GM21576 (cell line): ENCODE data around the gene ENPEP.
"Not testable (repeated sequence)": the region's sequence is repeated elsewhere in the genome, so short reads cannot be mapped to it uniquely, and the experiment has no call there.

Experiments
- ATAC-seq: cut with Tn5 transposase; IDR thresholded peaks from one replicate; pipeline ENCODE4 v1.9.1; 2021; ENCODE audit warnings: mild to moderate bottlenecking, moderate library complexity; ENCODE audit not compliant: unreplicated experiment

ENPEP gene

DNA sequence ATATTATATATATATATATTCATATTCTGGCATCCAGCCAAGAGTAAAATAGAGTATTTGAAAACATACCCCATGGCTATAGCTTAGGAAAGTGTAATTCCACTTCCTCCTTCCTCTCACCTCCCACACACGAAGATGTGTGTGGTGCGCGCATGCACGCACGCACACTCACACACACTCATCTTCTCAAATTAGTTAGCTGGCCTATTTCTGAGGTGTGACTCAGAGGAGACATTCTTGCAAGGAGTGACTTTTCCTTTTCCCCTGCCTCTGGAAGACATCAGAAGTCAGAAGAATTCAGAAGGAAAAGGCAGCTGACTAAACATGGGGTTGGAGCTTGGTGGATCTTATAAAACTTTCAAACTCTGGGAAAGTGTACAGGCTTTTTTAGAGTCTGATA lies 8.8 kb downstream of the ENPEP start:
- peak; percentile 33 for ATAC-seq

DNA sequence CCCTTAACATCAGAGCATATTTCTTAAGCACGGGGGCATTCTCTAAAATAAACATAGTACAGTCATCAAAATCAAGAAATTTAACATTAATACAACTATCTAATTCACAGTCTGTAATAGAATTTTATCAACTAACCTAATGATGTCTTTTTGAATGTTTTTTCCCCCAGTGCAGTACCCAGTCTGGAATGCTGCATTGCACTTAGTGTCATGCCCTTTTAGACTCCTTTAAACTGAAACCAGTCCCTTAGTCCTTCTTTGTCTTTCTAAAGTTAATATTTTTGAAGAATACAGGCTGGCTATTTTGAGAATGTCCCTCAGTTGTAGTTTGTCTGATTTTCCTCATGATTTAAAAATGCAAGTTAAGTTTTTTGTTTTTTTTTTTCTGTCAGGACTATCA lies 9.5 kb downstream of the ENPEP start:
- ATAC-seq = no peak

DNA sequence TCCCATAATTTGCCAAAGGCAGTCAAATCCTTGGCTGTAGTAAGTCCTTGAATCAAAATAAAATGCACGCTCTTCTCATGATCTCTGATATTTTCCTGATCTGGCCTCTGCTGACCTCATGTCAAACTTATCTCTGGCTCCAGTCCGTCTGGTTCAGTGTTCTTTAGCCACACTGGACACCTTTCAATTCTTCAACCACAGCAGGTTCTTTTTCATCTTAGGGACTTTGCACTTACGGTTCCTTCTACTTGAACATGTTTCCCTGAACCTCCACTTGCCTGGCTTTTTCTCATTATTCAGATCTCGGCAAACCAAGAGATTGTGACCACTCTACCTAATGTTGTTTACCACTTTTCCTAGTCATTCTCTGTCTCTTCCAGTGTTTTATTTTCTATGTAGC lies 10.3 kb downstream of the ENPEP start:
- no peak for ATAC-seq

DNA sequence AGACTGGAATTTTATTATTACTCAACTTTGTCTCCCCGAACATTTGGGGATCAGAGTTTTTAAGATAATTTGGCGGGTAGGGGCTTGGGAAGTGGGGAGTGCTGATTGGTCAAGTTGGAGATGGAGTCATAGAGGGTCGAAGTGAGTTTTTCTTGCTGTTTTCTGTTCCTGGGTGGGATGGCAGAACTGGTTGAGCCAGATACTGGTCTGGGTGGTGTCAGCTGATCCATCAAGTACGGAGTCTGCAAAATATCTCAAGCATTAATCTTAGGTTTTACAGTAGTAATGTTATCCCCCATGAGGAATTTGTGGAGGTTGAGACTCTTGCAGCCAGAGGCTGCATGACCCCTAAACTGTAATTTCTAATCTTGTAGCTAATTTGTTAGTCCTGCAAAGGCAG lies 10.9 kb downstream of the ENPEP start:
- not testable (repeated sequence) for ATAC-seq

DNA sequence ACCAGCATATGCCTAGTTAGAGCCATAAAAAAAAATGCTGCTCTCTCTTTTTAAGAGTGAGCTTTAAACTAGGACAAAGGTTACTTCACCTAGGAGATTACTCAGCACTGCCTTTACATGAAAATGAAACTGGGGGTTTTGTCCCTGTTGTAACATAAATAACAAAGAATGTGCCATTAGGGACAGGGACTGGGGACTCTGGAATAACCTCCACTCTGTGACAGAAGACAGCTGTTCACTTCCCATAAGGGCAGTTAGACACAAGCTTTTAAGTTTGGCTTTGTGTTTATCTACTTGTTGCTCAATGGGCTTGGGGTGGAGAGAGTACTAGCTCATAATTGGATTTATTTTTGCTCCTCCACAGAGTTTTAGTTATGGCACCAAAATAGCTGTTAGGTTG lies 11.9 kb downstream of the ENPEP start:
- peak; percentile 21 for ATAC-seq

DNA sequence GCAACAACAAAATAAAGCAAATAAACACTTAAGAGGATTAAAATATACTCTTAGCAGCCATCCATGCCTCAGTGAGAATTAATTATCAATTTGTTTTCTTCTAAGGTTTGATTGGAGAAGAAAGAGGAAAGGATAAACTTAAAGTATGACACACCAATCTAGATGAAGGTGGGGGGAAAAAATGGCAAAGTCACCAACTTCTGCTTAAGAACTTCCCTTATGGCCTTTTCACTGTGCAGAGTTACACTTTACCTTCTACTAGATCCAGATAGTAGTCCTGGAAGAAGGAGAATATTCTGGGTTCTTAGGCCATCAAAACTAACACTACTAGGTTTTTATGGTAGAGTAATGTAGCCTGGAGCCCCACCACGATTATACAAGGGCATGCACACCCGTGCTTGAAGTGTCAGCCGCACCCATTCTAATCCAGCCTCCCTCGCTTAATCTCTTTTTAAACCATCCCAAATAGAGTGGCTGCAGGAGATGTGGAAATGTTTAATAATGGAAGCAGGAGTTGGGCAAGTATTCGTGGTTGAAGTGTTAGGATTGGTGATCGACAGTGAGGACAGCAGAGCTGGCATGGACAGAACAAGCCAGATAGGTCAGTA lies 14.1 kb downstream of the ENPEP start:
- no peak for ATAC-seq

DNA sequence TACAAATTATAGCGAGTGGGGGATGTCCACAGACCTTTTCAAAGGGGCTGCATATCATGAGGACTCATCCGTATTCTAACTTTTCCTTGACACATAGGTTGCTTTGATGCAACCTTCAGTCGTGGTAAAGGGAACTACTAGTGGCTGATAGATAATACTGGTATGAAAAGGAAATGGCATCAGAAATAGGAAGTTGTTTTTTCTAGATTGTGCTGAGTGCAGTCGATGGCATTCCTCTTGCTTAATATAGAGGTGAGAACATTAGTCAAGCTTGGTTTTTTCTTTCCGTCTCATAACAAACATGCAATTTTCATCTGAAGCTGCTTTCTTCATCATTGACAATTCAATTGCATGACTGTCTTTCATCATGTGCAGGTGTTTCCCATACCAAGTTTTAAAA lies 16.6 kb downstream of the ENPEP start:
- ATAC-seq = no peak

DNA sequence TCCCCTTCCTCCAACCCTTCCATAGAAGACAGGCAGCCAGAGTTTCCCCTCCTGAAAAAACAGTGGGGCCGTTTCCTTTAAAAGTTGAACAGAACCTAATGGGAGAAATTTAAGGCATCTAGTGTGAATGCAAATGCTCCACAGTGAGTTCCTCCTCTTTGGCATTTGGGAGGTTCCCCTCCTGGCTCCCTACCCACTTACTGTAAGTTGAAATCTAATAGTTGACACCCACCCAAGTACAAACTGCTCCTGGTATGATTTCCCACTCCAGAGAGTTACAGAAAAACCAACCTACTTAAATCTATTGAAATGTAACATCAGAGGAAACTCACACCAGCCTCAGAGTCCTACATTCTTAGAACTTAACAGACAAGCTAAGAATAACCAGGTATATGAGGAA lies 17.6 kb downstream of the ENPEP start:
- no peak for ATAC-seq

DNA sequence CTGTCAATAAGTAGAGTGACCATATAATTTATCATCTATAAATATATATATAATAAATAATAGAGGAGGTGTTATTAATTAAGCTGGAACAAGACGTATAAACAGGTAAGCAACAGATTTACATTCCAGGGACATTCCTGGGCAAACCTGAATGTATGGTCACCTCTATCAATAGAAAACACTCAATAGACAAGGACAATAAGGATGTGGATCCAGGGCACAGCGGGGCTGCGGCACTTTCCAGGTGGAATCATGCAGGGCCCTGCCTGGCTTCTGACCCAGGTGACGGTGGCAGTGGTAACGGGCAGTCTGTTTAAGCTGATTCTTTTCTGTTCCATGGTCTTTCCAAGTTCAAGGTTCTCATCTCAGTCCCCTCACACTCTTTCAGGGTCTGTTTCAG lies 22.5 kb downstream of the ENPEP start:
- ATAC-seq = no peak

DNA sequence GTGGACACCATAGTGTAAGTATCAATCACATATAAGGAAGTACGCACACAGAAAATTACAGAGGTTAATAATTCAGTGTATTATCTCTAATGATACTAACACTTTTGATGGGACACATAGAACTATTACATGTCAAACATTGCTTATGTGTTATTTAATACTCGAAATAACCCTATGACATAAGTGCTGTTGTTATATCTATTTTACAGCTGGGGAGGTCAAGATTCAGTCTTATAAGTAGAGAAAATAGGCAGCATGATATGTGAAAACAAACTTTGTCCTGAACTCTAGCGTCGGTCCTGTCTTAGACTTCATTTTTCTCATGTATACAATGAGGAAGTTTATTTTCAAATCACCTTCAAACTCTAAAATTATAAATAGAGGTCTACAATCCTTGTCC lies 23.2 kb downstream of the ENPEP start:
- no peak for ATAC-seq

DNA sequence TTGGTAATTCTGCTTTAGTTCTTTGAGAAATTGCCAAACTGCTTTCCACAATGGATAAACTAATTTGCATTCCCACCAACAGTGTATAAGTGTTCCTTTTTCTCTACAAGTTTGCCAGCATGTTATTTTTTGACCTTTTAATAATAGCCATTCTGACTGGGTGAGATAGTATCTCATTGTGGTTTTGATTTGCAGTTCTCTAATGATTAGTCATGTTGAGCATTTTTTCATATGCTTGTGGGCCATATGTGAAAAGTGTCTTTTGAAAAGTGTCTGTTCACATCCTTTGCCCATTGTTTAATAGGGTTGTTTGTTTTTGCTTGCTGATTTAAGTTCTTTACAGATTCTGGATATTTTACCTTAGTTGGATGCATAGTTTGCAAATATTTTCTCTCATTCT lies 25.9 kb downstream of the ENPEP start:
- ATAC-seq = no peak

DNA sequence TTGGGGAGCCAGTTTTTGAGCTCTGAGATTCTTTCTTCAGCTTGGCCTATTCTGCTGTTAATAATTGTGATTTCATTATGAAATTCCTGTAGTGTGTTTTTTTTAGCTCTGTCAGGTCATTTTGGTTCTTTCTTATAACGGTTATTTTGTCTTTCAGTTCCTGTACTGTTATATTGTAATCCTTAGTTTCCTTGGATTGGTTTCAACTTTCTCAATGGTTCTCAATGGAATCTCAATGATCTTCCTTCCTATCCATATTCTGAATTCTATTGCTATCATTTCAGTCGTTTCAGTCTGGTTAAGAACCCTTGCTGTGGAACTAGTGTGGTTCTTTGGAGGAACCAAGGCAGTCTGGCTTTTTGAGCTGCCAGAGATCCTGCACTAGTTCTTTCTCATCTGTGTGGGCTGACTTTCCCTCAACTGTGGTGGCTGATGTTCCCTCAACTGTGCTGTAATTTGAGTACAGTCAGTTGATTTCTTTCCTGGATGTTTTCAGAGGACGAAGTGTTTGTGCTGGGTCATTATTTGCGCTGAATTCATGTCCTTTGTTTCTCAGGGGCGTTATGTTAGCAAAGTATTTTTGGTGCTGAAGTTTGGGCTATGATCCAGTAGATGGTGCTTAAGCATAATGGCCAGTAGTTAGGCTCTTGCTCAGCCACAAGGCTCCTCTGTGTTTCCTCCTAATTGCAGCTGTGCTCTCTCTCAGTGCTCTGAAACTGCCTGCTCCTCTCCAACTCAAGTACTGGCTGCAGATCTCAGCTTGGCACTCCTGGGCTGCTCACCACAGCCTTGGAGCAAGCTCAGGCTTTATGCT lies 27.5 kb downstream of the ENPEP start:
- ATAC-seq = peak; percentile 53

DNA sequence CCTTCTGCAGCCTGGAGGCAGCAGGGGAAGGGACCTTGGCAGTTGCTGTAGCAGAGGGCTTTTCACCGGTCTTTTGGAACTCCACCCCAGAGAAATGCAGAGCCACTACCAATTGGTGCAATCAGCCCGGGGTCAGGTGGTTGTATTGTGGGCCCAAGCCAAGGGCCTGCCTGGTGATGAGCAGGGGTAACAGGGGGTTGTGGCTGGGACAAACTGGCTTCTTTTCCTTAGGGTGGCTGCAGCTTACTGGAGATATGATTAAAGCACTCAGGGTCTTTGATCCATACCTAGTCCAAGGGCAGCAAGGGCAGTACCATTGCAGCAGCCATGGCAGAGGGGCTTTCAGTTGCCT lies 28.1 kb downstream of the ENPEP start:
- no peak for ATAC-seq

DNA sequence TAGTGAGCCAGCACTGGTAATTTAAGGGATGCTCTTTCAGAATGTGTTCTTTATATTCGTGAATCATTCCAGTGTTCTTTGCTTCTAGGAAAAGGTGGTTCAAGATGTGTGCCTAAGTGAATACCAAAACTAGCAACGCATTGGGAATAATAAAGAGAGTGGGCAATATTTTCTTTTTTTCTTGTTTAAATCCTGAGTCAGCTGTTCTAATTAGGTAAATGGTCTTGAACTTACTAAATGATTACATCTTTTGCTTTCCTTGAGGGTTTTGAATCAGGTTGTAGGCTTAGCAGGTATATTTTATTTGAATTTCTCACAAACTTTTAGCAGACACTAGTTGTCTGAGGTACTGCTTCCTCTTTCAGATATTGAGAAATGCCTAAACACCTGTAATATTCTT lies 29.5 kb downstream of the ENPEP start:
- no peak for ATAC-seq

DNA sequence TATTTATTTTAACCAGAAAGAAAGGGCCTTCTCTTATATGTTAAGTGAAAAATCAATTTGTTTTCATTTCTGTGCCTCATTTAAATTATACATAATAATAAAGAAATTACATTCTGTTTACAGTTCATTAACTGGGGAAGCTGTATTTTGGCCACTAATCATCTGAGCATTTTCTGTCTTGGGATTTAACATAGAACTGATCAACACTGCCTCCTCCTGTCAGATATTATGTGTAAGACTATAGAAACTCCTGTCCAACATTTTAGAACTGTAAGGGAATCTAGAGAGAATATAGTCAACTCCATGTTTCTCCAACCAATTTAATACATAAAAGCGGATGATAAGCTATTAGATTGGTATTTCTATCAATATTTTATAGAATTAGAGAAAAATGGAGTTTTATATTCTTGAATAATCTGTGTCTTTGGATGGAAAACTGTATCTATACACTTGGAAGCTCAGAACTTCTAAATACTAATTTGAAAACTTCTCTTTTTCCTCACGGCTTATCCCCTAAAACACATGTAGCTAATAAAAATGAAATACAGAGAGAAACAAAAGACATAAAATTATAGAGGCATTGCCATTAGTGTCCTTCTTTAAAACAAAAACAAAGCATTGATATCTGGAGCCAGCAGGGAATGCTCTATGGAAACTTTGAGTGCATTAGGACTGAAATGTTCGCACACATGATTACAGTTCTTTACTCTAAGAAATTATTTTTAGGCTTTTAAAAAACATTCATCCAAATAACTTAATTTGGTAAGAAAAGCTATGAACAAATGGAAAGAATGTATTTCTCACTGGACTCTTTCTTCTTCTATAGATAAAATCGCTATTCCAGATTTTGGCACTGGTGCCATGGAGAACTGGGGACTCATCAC lies 33.1 kb downstream of the ENPEP start:
- no peak for ATAC-seq

DNA sequence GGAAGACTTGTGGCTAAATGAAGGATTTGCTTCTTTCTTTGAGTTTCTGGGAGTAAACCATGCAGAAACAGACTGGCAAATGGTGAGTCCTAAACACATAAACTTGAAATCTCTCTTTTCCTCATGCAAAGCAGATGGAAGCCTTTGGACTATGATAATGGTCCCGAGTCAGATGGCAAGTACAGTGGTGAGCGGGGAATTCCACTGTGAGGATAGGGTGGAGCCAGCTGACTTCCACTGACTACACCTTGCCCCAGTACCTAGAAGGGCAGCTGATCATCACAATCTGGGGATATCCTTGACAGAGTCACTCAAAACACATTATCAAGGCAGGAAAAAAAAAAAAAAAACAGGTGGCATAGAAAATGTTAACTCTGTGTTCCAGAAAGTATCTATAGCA lies 34.3 kb downstream of the ENPEP start:
- no peak for ATAC-seq

DNA sequence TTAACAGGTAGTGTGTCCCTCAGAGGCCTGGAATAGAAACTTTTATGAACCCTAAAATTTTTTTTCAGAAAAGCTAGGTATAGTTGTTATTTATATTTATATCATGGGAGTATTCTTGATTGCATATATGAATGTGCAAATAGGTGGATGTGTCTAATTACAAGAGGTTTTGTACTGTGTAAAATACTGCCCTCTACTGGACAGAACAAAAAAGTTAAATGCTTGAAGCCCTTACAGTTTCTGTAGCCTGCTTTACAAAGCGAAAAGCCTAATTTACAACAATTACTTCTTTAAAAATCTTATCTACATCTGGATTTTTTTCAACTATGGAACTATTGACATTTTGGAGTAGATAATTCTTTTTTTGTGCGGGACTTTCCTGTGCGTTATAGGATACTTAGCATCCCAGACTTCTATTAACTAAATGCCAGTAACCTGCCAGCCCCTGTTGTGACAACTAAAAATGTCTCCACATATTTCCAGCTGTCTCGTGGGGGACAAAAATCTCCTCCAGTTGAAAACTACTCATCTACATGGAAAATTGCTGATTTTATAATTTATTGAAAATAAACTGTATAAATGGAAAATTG lies 35.1 kb downstream of the ENPEP start:
- peak; percentile 58 for ATAC-seq

DNA sequence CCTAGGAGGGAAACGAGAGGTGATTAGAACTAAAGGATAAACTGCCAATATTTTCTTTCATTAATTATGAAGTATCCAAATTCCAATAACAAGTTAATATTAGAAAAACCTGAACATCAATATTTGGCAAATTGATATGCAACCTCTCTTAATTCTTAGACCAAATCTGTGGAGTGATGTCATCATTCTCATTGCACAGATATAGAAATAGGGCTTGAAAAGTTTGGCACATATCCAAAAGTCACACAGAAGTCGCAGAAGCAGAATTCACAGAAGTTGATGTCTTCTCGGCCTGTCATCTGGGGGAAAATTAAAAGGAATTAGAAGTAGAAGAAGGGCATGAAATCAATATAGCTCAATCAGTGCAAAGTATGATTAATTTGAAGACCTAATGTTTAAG lies 36.9 kb downstream of the ENPEP start:
- no peak for ATAC-seq

DNA sequence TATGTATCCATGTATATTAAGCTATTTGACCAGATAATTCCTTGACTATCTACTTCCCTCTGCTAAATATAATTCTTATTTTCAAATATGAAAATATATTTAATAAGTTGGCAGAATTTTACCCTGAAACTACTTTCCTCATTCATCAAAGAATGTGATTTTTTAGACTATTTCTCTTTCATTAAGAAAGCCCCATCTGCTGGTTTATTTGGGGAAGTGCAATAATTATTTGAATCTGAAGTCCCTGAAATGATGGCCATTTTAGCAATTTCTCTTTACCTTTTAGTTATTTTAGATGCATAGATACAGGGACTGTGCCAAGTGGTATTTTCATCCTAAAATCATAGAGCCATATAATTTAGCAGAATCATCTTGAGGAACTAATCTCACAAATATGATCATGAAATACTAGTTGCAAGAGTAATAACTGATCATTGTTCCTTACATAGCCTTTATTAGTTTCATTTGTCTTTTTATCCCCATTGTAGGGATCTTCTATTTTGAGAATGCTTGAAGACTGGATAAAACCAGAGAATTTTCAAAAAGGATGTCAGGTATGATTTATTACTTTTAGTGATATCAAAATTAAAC lies 39.0 kb downstream of the ENPEP start:
- ATAC-seq = no peak

DNA sequence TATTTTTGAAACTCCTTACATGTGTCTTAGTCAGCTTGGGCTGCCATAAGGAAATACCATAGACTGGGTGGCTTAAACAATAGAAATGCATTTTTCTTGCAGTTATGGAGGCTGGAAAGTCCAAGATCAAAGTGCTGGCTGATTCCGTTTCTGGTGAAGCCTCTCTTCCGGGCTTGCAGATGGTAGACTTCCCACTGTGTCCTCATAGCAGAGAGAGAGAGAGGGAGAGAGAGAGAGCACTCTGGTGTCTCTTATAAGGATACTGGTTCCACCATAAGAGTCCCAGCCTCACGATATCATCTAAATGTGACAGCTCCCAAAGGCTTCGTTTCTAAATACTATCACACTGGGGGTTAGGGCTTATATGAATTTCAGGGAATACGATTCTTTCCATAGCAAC lies 39.7 kb downstream of the ENPEP start:
- ATAC-seq = no peak
